ENCODE results near the gene GALNT9.
"Not testable (repeated sequence)": the region's sequence is repeated elsewhere in the genome, so short reads cannot be mapped to it uniquely, and the experiment has no call there.

The GALNT9 gene

DNA sequence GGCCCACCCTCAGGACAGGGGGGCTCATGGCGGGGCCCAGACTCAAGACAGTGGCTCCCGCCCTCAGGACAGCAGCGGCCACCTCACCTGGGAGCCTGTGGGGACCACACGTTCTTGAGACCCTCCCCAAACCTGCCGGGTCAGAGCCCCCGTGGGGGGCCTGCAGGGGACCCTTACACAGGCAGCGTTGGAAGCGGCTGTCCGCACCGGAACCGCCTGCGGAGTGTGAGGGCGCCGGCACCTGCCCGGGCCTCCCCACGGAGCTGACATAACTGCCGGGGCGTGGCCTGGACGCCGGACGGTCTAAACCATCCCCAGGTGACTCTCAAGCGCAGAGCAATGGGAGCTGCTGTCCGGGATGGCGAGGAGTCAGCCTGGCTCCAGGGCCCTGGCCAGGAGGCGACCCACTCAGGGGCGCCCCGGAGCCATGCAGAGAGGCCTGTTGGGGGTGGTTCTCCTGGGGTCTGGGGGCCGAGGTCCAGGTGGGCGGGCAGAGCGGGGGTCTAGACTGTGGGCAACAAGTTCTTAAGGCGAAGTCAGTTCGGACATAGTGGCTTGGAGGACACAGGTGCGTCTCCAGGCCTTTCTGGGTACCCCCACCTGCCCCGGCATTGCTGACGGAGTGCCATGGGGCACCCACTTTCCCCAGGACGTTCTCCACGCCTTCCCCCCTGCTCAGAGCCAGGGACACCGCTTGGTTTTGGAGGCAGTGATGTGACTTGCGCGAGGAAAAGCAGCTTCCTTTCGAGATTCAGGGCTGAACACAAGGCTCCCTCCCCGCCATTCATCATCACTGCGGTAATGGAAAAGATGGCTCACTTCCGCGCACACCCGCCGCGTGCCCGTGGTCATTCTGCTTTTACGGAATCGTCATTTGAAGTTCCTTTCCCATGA is 23.2 kb downstream of the GALNT9 start:
- CTCF ChIA-PET = no interaction called here
- TF ChIP-seq ARNT (IDR thresholded peaks at IDR 0.05) = no peak
- TF ChIP-seq SUZ12 (IDR thresholded peaks at IDR 0.05) = no peak
- TF ChIP-seq HDGF (IDR thresholded peaks at IDR 0.05; ENCODE audit: borderline replicate concordance) = no peak
- TF ChIP-seq FOXK2 (IDR thresholded peaks at IDR 0.05) = no peak
- TF ChIP-seq FOXA1 (IDR thresholded peaks at IDR 0.05) = no peak
- TF ChIP-seq TARDBP (IDR thresholded peaks at IDR 0.05) = no peak
- no peak for TF ChIP-seq CTBP1 (IDR thresholded peaks at IDR 0.05; ENCODE audit: borderline replicate concordance)
- no peak for TF ChIP-seq SP1 (IDR thresholded peaks at IDR 0.05)
- no peak for TF ChIP-seq BHLHE40 (IDR thresholded peaks at IDR 0.05; ENCODE audit: borderline replicate concordance)
- no peak for TF ChIP-seq ELF4 (IDR thresholded peaks at IDR 0.05)
- POLR2A ChIA-PET = no interaction called here
- DNase-seq (ENCODE audit: extremely low spot score) = no peak

- ChIA-PET POLR2A (no interaction called here), CTCF (no interaction called here)
- no peak for TF ChIP-seq LEF1 (IDR thresholded peaks at IDR 0.05; ENCODE audit: borderline replicate concordance)
- TF ChIP-seq CTBP1 (IDR thresholded peaks at IDR 0.05; ENCODE audit: borderline replicate concordance) = no peak
- TF ChIP-seq NFRKB (IDR thresholded peaks at IDR 0.05) = no peak
- no peak for TF ChIP-seq BHLHE40 (IDR thresholded peaks at IDR 0.05; ENCODE audit: borderline replicate concordance)
- no peak for TF ChIP-seq ELF4 (IDR thresholded peaks at IDR 0.05)
- TF ChIP-seq SUZ12 (IDR thresholded peaks at IDR 0.05) = no peak
- no peak for TF ChIP-seq TARDBP (IDR thresholded peaks at IDR 0.05)
- no peak for TF ChIP-seq HDGF (IDR thresholded peaks at IDR 0.05; ENCODE audit: borderline replicate concordance)
- TF ChIP-seq PKNOX1 (IDR thresholded peaks at IDR 0.05) = no peak
- no peak for TF ChIP-seq FOXM1 (IDR thresholded peaks at IDR 0.05; ENCODE audit: borderline replicate concordance)
- no peak for TF ChIP-seq SP1 (IDR thresholded peaks at IDR 0.05)
- TF ChIP-seq L3MBTL2 (conservative IDR thresholded peaks at IDR 0.05) = no peak
- no peak for TF ChIP-seq ARNT (IDR thresholded peaks at IDR 0.05)
- TF ChIP-seq FOXK2 (IDR thresholded peaks at IDR 0.05) = no peak
- TF ChIP-seq FOXA1 (IDR thresholded peaks at IDR 0.05) = no peak
- TF ChIP-seq ZNF384 (IDR thresholded peaks at IDR 0.05) = no peak
- no peak for DNase-seq (ENCODE audit: extremely low spot score)
Observed at GRCh38 chr12:132305560-132305966, 23.8 kb downstream of the GALNT9 start.

- CTCF ChIA-PET; DNase-seq (ENCODE audit: extremely low spot score); POLR2A ChIA-PET: not testable (repeated sequence)
Observed at GRCh38 chr12:132304866-132305265, 24.5 kb downstream of the GALNT9 start.

DNA sequence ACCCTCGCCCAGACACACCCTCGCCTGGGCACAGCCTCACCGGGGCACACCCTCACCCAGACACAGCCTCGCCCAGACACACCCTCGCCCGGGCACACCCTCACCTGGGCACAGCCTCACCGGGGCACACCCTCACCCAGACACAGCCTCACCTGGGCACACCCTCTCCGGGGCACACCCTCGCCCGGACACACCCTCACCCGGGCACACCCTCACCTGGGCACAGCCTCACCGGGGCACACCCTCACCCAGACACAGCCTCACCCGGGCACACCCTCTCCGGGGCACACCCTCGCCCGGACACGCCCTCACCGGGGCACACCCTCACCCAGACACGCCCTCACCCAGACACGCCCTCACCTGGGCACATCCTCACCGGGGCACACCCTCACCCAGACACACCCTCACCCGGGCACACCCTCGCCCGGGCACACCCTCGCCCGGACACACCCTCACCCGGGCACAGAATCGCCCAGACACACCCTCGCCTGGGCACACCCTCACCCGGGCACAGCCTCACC is 25.5 kb downstream of the GALNT9 start:
- CTCF ChIA-PET; POLR2A ChIA-PET; DNase-seq (ENCODE audit: extremely low spot score): not testable (repeated sequence)

GRCh38 chr12:132302466-132303358 is 26.7 kb downstream of the GALNT9 start:
- DNase-seq (ENCODE audit: extremely low spot score) = no peak
- TF ChIP-seq BHLHE40 (IDR thresholded peaks at IDR 0.05; ENCODE audit: borderline replicate concordance) (no peak), LEF1 (IDR thresholded peaks at IDR 0.05; ENCODE audit: borderline replicate concordance) (no peak), NFRKB (IDR thresholded peaks at IDR 0.05) (no peak), FOXK2 (IDR thresholded peaks at IDR 0.05) (no peak), FOXA1 (IDR thresholded peaks at IDR 0.05) (no peak), L3MBTL2 (conservative IDR thresholded peaks at IDR 0.05) (no peak), HDGF (IDR thresholded peaks at IDR 0.05; ENCODE audit: borderline replicate concordance) (no peak), SUZ12 (IDR thresholded peaks at IDR 0.05) (no peak), FOXM1 (IDR thresholded peaks at IDR 0.05; ENCODE audit: borderline replicate concordance) (no peak), ARNT (IDR thresholded peaks at IDR 0.05) (no peak), ELF4 (IDR thresholded peaks at IDR 0.05) (no peak), CTBP1 (IDR thresholded peaks at IDR 0.05; ENCODE audit: borderline replicate concordance) (no peak), ZNF384 (IDR thresholded peaks at IDR 0.05) (no peak)
- ChIA-PET CTCF (no interaction called here), POLR2A (no interaction called here)

DNA sequence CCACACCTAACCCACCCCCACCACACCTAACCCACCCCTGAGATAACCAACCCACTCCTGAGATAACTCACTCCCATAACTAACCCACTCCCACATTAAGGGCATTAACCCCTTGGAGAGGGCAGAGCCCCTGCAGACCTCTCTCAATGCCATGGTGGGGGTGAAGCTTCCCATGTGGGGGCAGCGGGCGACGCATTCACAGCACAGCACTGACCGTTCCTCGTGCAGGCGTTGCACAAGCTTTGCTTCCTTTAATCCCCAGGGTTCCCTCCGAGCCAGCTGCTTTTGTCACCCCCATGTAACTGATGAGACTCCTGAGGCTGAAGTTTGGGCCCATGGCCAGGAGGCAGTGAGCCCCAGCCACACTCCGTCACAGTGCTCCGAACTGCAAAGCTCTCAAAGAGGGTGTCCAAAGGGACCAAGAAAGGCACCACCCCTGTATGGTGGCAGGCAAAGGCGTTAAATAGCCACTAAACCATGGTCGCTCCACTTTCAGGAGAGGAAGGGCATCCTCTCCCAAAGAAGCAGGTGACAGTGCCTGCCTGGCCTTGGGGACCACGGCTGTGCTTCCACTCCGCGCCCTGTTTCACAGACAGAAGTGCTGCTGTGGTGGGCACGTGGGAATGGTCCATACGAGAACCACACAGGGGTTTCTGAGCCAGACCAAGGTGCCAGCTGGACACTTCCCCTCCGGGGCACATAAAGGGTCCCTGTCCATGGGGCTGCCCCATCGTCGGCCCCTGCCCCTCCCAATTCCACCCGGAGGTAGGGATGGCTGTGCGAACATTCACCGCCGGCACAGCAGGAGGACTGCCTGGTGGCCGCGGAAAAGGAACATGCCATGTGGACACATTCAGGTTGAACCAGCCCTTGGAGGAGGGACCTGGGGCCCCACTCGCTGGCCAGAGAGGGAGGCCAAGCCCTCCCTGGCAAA is 28.3 kb downstream of the GALNT9 start:
- ChIA-PET POLR2A (no interaction called here), CTCF (no interaction called here)
- no peak for TF ChIP-seq ZNF384 (IDR thresholded peaks at IDR 0.05)
- TF ChIP-seq L3MBTL2 (conservative IDR thresholded peaks at IDR 0.05) = no peak
- TF ChIP-seq FOXA1 (IDR thresholded peaks at IDR 0.05) = no peak
- TF ChIP-seq ARNT (IDR thresholded peaks at IDR 0.05) = no peak
- no peak for TF ChIP-seq SUZ12 (IDR thresholded peaks at IDR 0.05)
- TF ChIP-seq HDGF (IDR thresholded peaks at IDR 0.05; ENCODE audit: borderline replicate concordance) = no peak
- TF ChIP-seq ELF4 (IDR thresholded peaks at IDR 0.05) = no peak
- TF ChIP-seq LEF1 (IDR thresholded peaks at IDR 0.05; ENCODE audit: borderline replicate concordance) = no peak
- no peak for TF ChIP-seq FOXM1 (IDR thresholded peaks at IDR 0.05; ENCODE audit: borderline replicate concordance)
- TF ChIP-seq BHLHE40 (IDR thresholded peaks at IDR 0.05; ENCODE audit: borderline replicate concordance) = no peak
- DNase-seq (ENCODE audit: extremely low spot score) = no peak

Measured in HEK293T (cell line).